HepG2 (cell line): ENCODE measurements around the gene GFOD1. TPM values are rescaled to one million over a fixed set of nuclear protein-coding genes. Genes with fewer than 3 reads are reported as not detected.
A peak's percentile ranks its signal among the peaks of the same experiment; 100 is the strongest.
"Not testable (repeated sequence)": the region's sequence is repeated elsewhere in the genome, so short reads cannot be mapped to it uniquely, and the experiment has no call there.

ENCODE experiments used
- ATAC-seq: fragments of 200-7000 bp; cut with Tn5 transposase; 3 replicates; pipeline ENCODE4 v1.9.1; 2020; ENCODE audit warnings: mild to moderate bottlenecking, moderate library complexity
- BruUV-seq: library from RNA; stranded (reverse); fragments of 400-500 nt; replicated peaks from 2 replicates; lab custom pipeline; 2021; lab: Mats Ljungman, UMichigan
- CTCF ChIA-PET: fragments of 300-600 bp; formaldehyde crosslinking; extraction: SDS; loops from one replicate; lab custom pipeline; 2021; ENCODE audit warnings: low total read pairs, inconsistent platforms, low intra/inter-chr PET ratio; lab: Yijun Ruan, JAX
- POLR2A ChIA-PET: fragments of 350-600 bp; sonication (Branson Sonifier 250); formaldehyde crosslinking; loops from one replicate; lab custom pipeline; 2020; ENCODE audit warnings: antibody characterized with exemption, inconsistent platforms; lab: Yijun Ruan, JAX
- DNase-seq: peaks from one replicate; pipeline ENCODE4 v3.0.0-alpha.2; 2015; ENCODE audit warnings: low spot score
- FAIRE-seq: peaks from 3 replicates; lab custom pipeline; 2011; peaks lifted over from hg19 to GRCh38; lab: Jason Lieb, UNC
- H2AFZ ChIP-seq: one replicate; pipeline ENCODE4 v1.6.1; 2011; ENCODE audit warnings: low read length, inconsistent platforms
- H3K27ac ChIP-seq: fragments of 300-600 bp; 3 replicates; pipeline ENCODE4 v1.8.0; 2011; ENCODE audit warnings: mixed run types, mild to moderate bottlenecking, mixed read lengths, low read length, inconsistent platforms; ENCODE audit not compliant: insufficient read depth; ENCODE audit errors: extremely low read length
- H3K27me3 ChIP-seq, 2 experiments: fragments of 200-600 bp in 1 of 2; 2 replicates in 1 of 2; 3 replicates in 1 of 2; pipeline versions ENCODE4 v1.6.0 to v1.8.0; 2011; ENCODE audit warnings: low read length in 2 of 2, mild to moderate bottlenecking in 2 of 2, moderate library complexity in 2 of 2, inconsistent platforms in 1 of 2; ENCODE audit not compliant: insufficient read depth in 2 of 2, control insufficient read depth in 1 of 2
- H3K36me3 ChIP-seq, 2 experiments: fragments of 200-600 bp in 1 of 2; replicated peaks in 1 of 2; 2 replicates in 1 of 2; 3 replicates in 1 of 2; pipeline versions ENCODE4 v1.5.1 to v1.8.0; 2011; ENCODE audit warnings: low read length in 2 of 2, inconsistent platforms in 1 of 2; ENCODE audit not compliant: insufficient read depth in 2 of 2, control insufficient read depth in 1 of 2
- H3K4me1 ChIP-seq: 2 replicates; pipeline ENCODE4 v1.5.1; 2012; ENCODE audit warnings: low read length, inconsistent platforms; ENCODE audit not compliant: insufficient read depth
- H3K4me2 ChIP-seq: 2 replicates; pipeline ENCODE4 v1.6.0; 2011; ENCODE audit warnings: low read depth, low read length, inconsistent platforms
- H3K4me3 ChIP-seq, 3 experiments: fragments of 200-600 bp in 1 of 3; sonication (generic), shearing (Covaris generic) in 1 of 3; replicated peaks in 1 of 3; 2 replicates each; pipeline ENCODE4 v1.5.1; 2011 to 2016; ENCODE audit warnings: low read length in 3 of 3, inconsistent platforms in 2 of 3, low read depth in 2 of 3, mild to moderate bottlenecking in 2 of 3, control low read depth in 1 of 3, mixed read lengths in 1 of 3; ENCODE audit not compliant: insufficient read depth in 1 of 3
- H3K79me2 ChIP-seq: one replicate; pipeline ENCODE4 v1.6.1; 2011; ENCODE audit warnings: low read length, inconsistent platforms; ENCODE audit not compliant: insufficient read depth
- H3K9ac ChIP-seq: 2 replicates; pipeline ENCODE4 v1.6.0; 2011; ENCODE audit warnings: mild to moderate bottlenecking, low read depth, low read length, inconsistent platforms; ENCODE audit not compliant: insufficient read depth
- H3K9me3 ChIP-seq: 2 replicates; pipeline ENCODE4 v1.5.1; 2012; ENCODE audit warnings: mild to moderate bottlenecking, low read length
- H4K20me1 ChIP-seq: 2 replicates; pipeline ENCODE4 v1.6.0; 2011; ENCODE audit warnings: inconsistent platforms, mild to moderate bottlenecking, low read length, moderate library complexity; ENCODE audit not compliant: insufficient read depth
- EED ChIP-seq: sonication (generic); formaldehyde crosslinking; IDR thresholded peaks from 2 replicates; pipeline ENCODE4 v1.5.0; 2020; ENCODE audit warnings: mild to moderate bottlenecking, missing genetic modification reagents
- ZHX2 ChIP-seq, 2 experiments: sonication (generic) in 1 of 2; formaldehyde crosslinking in 1 of 2; IDR thresholded peaks; 2 replicates each; pipeline versions ENCODE4 v1.6.1 to v1.9.0; 2014 to 2022; ENCODE audit warnings: antibody characterized with exemption in 1 of 2, borderline replicate concordance in 1 of 2, inconsistent platforms in 1 of 2, low read depth in 1 of 2, missing genetic modification reagents in 1 of 2
- WGBS: methylation state at CpG from one replicate; pipeline ENCODE4 v1.1.6; 2017; ENCODE audit warnings: low lambda C conversion rate; 5-methylcytosine and 5-hydroxymethylcytosine counted together
- in situ Hi-C: cut with HindIII; loops from 2 replicates; pipeline ENCODE4 v1.10.0; 2017; ENCODE audit warnings: low pct_unique_long_range_greater_than_20kb; ENCODE audit not compliant: extremely low pct_ligation_motif_present
- intact Hi-C: fragments of 100-400 bp; cut with micrococcal nuclease; formaldehyde crosslinking; loops from one replicate; pipeline ENCODE4 v1.10.0; 2022; ENCODE audit not compliant: unreplicated experiment
- polyA plus RNA-seq, 8 experiments: library from polyadenylated mRNA; depleted of rRNA in 3 of 8; stranded (reverse) in 7 of 8; unstranded in 1 of 8; fragments of >200 nt; fragmentation: Illumina TruSeq in 4 of 8; extraction: Trizol in 4 of 8; gene quantifications; 2 replicates each; pipeline versions ENCODE4 v1.2.1 to v1.2.3, GENCODE V29; 2011 to 2016; ENCODE audit warnings: low read depth in 4 of 8, missing spikeins in 1 of 8, mixed read lengths in 1 of 8; ENCODE audit not compliant: insufficient read depth in 1 of 8
- total RNA-seq, 5 experiments: library from RNA; depleted of rRNA; stranded (reverse); fragments of >200 nt; fragmentation: Illumina TruSeq; extraction: Trizol; gene quantifications; 2 replicates each; pipeline ENCODE4 v1.2.3, GENCODE V29; 2016; ENCODE audit warnings: low read depth in 1 of 5

GFOD1 gene
- total and polyA plus RNA-seq, 2 of the 13 experiments (the other 11 are each of a cell fraction or from before 2014, with no cell fraction given), result 1.9 to 6.4 TPM

- no peaks in the 10 kb centered on the region for H3K36me3 ChIP-seq
- WGBS, result 93% methylated on average over 4 of the region's 4 CpGs
- ChIA-PET CTCF (no interaction called here), POLR2A (interaction anchor here (0.7 kb wide), 1 partner anchor 53 kb away, joined by 3 read pairs; no protein-coding TSS in a partner anchor)
- no peaks in the 10 kb centered on the region for H3K79me2 ChIP-seq
- in situ Hi-C loops, result no loop called here
- no peak overlapping the region for H3K9ac ChIP-seq
- intact Hi-C loops, result no loop called here
- H3K9me3 ChIP-seq, result no peaks in the 10 kb centered on the region
- TF ChIP-seq EED (CRISPR knock-in tag) (peak; percentile 51; the same call in 1 of the 2 replicates), ZHX2 (IDR thresholded peaks at IDR 0.05; ENCODE audit: low read depth) (no peak), ZHX2 (CRISPR knock-in tag; IDR thresholded peaks at IDR 0.05; ENCODE audit: borderline replicate concordance) (no peak)
- H3K4me3 ChIP-seq, result no peak overlapping the region
- H3K4me2 ChIP-seq, result no peak overlapping the region
- no peak overlapping the region for H3K27ac ChIP-seq
- H2AFZ ChIP-seq, result no peak overlapping the region
- no peak for FAIRE-seq
- BruUV-seq, result no TSS peak
- H3K27me3 ChIP-seq, result no peaks in the 10 kb centered on the region
- DNase-seq, result no peak
- ATAC-seq, result no peak
- no peaks in the 10 kb centered on the region for H4K20me1 ChIP-seq
- peaks cover 25% of the 10 kb centered on the region for H3K4me1 ChIP-seq
Measured at GRCh38 chr6:13461307-13461706, 26.1 kb downstream of the GFOD1 start.

- H3K4me2 ChIP-seq, ATAC-seq, H3K27me3 ChIP-seq, intact Hi-C loops, CTCF ChIA-PET, H3K9ac ChIP-seq, POLR2A ChIA-PET, H3K79me2 ChIP-seq, BruUV-seq, in situ Hi-C loops, H4K20me1 ChIP-seq, FAIRE-seq, H2AFZ ChIP-seq, H3K36me3 ChIP-seq, H3K4me3 ChIP-seq, H3K9me3 ChIP-seq, H3K27ac ChIP-seq, DNase-seq: not testable (repeated sequence)
- WGBS, result 92% methylated on average over 2 of the region's 2 CpGs
- peaks cover 25% of the 10 kb centered on the region for H3K4me1 ChIP-seq
Measured at GRCh38 chr6:13460289-13460688, 27.1 kb downstream of the GFOD1 start.
